SU-DHL-6 (cell line): ENCODE data around the gene ACSL3.
A peak's percentile ranks its signal among the peaks of the same experiment; 100 is the strongest.

Experiments used
- H2AFZ ChIP-seq: fragments of 200-600 bp; sonication (generic); 2 replicates; pipeline ENCODE4 v1.6.1; 2014; ENCODE audit warnings: low read depth, mild to moderate bottlenecking, moderate library complexity, mixed read lengths, antibody characterized with exemption, low read length; ENCODE audit not compliant: severe bottlenecking
- H3F3A ChIP-seq: fragments of 200-600 bp; shearing (Covaris generic); 2 replicates; pipeline ENCODE4 v1.6.0; 2016; ENCODE audit warnings: antibody characterized with exemption, mild to moderate bottlenecking; ENCODE audit not compliant: insufficient read depth
- H3K27ac ChIP-seq: fragments of 200-600 bp; sonication (generic); 2 replicates; pipeline ENCODE4 v1.5.1; 2016; ENCODE audit warnings: low read depth, mild to moderate bottlenecking, low read length, moderate library complexity, mixed read lengths
- H3K27me3 ChIP-seq: fragments of 200-600 bp; sonication (generic), shearing (Covaris generic); 2 replicates; pipeline ENCODE4 v1.6.0; 2014; ENCODE audit warnings: mild to moderate bottlenecking, low read length
- H3K36me3 ChIP-seq: fragments of 200-600 bp; sonication (generic); 2 replicates; pipeline ENCODE4 v1.6.1; 2014; ENCODE audit warnings: mild to moderate bottlenecking, low read length, mixed read lengths
- H3K4me2 ChIP-seq: fragments of 300-600, 200-600 bp; shearing (Covaris generic), sonication (generic); 2 replicates; pipeline ENCODE4 v1.6.0; 2014; ENCODE audit warnings: low read length, low read depth, mild to moderate bottlenecking; ENCODE audit not compliant: poor library complexity, severe bottlenecking
- H3K4me3 ChIP-seq: fragments of 200-600 bp; sonication (generic); 2 replicates; pipeline ENCODE4 v1.5.1; 2014; ENCODE audit warnings: antibody characterized with exemption, low read length, mild to moderate bottlenecking, mixed read lengths; ENCODE audit not compliant: insufficient read depth, poor library complexity, severe bottlenecking
- H3K79me2 ChIP-seq: fragments of 200-600 bp; sonication (generic); 2 replicates; pipeline ENCODE4 v1.6.1; 2014; ENCODE audit warnings: mild to moderate bottlenecking, low read length, moderate library complexity; ENCODE audit not compliant: insufficient read depth
- H3K9ac ChIP-seq: fragments of 200-600 bp; sonication (generic); 2 replicates; pipeline ENCODE4 v1.7.0; 2014; ENCODE audit warnings: mild to moderate bottlenecking, low read length
- H3K9me2 ChIP-seq: fragments of 200-600 bp; sonication (generic); replicated peaks from 2 replicates; pipeline ENCODE4 v1.6.1; 2014; ENCODE audit warnings: low read length; ENCODE audit not compliant: insufficient read depth
- H3K9me3 ChIP-seq: fragments of 200-600 bp; sonication (generic); 2 replicates; pipeline ENCODE4 v1.6.1; 2014; ENCODE audit warnings: low read length, mixed read lengths; ENCODE audit not compliant: insufficient read depth
- H4K20me1 ChIP-seq: fragments of 200-600 bp; sonication (generic); 2 replicates; pipeline ENCODE4 v1.6.1; 2014; ENCODE audit warnings: low read depth, mild to moderate bottlenecking, antibody characterized with exemption, low read length, moderate library complexity, mixed read lengths
- CTCF ChIP-seq: fragments of 200-600 bp; sonication (generic); IDR thresholded peaks from one replicate; pipeline ENCODE4 v1.5.1; 2017; ENCODE audit warnings: antibody characterized with exemption, mild to moderate bottlenecking, low read length, moderate library complexity; ENCODE audit not compliant: insufficient read depth, poor library complexity, severe bottlenecking
- EZH2phosphoT487 ChIP-seq: fragments of 200-600 bp; sonication (generic), shearing (Covaris generic); conservative IDR thresholded peaks from 2 replicates; pipeline ENCODE4 v1.6.1; 2018; ENCODE audit warnings: mild to moderate bottlenecking, antibody characterized with exemption, low read length, moderate library complexity, mixed read lengths

Gene ACSL3

DNA sequence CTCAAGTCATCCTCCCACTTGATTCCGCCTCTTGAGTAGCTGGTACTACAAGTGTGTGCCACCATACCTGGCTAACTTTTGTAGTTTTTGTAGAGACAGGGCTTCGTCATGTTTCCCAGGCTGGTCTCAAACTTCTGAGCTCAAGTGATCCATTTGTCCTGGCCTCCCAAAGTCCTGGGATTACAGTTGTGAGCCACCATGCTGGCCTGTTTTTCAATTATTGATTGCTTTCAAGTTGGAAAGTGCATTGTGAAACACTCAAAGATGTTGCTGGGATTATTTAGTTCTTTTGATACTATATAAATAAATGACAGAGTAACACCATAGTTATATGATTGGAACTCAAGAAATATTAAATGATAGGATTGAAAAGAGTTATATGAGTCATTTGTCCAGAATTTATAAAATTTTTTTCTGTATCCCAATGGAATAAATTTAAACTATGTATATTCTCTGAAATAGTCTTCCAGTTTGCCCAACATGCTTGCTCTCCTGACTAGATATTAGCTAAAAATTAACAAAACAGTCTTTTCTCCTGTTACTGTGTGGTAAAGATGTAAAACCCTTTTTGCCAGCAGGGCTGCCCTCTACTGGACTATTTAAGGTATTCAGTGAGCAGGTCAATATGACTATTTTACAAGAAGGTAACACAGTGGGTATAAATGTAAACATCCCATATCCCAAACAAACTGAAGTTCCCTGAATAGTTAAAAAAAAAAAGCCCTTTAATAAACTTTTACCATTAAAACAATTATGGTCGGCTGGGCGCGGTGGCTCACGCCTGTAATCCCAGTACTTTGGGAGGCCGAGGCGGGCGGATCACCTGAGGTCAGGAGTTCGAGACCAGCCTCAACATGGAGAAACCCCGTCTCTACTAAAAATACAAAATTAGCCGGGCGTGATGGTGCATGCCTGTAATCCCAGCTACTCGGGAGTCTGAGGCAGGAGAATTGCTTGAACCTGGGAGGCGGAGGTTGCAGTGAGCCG lies 42.7 kb downstream of the ACSL3 start:
- no peaks in the 10 kb centered on the region for H3K9me2 ChIP-seq
- TF ChIP-seq CTCF (peak; percentile 58), EZH2phosphoT487 (no peak)
- no peak overlapping the region for H3K4me3 ChIP-seq
- H3K79me2 ChIP-seq = peaks cover 43% of the 10 kb centered on the region
- H3K4me2 ChIP-seq = no peak overlapping the region
- no peaks in the 10 kb centered on the region for H3K36me3 ChIP-seq
- H3K27me3 ChIP-seq = no peaks in the 10 kb centered on the region
- 0 out of 2 replicates have a peak, but pooled peaks cover 16% of the 10 kb centered on the region for H3F3A ChIP-seq
- H3K9ac ChIP-seq = no peak overlapping the region
- no peak overlapping the region for H2AFZ ChIP-seq
- H4K20me1 ChIP-seq = no peaks in the 10 kb centered on the region
- H3K27ac ChIP-seq = no peak overlapping the region
- no peaks in the 10 kb centered on the region for H3K9me3 ChIP-seq

DNA sequence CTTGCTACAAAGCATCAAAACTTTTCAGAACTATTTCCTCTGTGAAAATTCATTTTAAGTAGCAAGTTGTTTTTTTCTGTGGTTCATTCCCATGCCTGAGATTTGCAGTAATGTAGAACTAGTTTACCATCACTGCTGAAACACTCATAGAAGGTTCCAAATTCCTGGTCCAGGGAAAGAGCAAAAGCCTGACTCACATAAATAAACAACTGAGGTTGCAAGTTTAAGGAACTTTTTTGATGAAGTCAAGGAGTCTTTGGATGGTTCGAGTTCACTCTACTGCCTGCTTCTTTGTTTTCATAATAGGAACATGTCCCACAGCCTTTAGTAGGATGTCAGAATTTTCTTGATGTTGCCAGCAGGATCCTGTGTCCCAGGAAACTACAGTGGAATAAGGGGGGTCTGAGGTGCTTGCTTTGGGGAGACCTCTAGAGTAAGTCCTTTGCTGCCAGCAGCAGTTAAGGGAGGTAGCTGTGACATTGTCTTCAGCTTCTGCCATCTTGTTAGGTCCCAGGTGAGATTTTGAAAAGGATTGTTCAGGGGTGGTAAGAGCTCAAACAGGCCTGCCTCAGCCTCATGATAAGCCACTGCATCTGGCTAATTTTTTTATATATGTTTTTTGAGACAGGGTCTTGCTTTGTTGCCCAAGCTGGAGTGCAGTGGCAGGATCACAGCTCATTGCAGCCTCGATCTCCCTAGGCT lies 43.9 kb downstream of the ACSL3 start:
- H3K36me3 ChIP-seq = no peaks in the 10 kb centered on the region
- H3K79me2 ChIP-seq = peaks cover 37% of the 10 kb centered on the region
- no peaks in the 10 kb centered on the region for H3K9me2 ChIP-seq
- no peak overlapping the region for H3K4me3 ChIP-seq
- H3K9ac ChIP-seq = no peak overlapping the region
- no peak overlapping the region for H3K27ac ChIP-seq
- no peaks in the 10 kb centered on the region for H4K20me1 ChIP-seq
- H3F3A ChIP-seq = 0 out of 2 replicates have a peak, but pooled peaks cover 16% of the 10 kb centered on the region
- TF ChIP-seq EZH2phosphoT487 (no peak), CTCF (no peak)
- H3K4me2 ChIP-seq = no peak overlapping the region
- H2AFZ ChIP-seq = no peak overlapping the region
- no peaks in the 10 kb centered on the region for H3K27me3 ChIP-seq
- H3K9me3 ChIP-seq = no peaks in the 10 kb centered on the region

DNA sequence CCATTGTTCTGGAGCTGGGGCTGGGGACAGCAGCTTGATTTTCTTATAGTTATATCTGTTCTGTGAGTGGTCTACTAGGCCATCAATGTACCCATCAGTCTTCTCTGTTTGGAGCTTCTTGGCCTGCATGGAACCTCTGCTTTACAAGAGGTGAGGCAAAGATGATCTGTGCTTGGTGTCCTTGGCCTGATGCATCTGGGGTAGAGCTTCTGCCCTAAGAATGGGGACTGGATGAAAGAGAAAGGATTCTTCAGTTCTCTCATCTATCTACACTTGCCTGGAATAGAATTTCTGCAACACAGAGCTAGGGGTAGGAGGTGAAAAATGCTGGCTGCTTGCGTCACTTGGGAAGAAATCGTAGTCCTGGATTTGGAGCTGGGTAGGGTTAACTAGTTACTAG lies 46.2 kb downstream of the ACSL3 start:
- Histone ChIP-seq H3K9ac (no peak overlapping the region), H3K27me3 (no peaks in the 10 kb centered on the region), H3K36me3 (no peaks in the 10 kb centered on the region), H3K9me3 (no peaks in the 10 kb centered on the region), H3K4me2 (no peak overlapping the region), H3K79me2 (peaks cover 37% of the 10 kb centered on the region), H3K27ac (no peak overlapping the region), H4K20me1 (no peaks in the 10 kb centered on the region), H3F3A (peaks cover 23% of the 10 kb centered on the region), H2AFZ (no peak overlapping the region), H3K4me3 (no peak overlapping the region), H3K9me2 (no peaks in the 10 kb centered on the region)
- no peak for TF ChIP-seq CTCF
- no peak for TF ChIP-seq EZH2phosphoT487
